ENCODE results near the gene CDC20.

Gene CDC20

DNA sequence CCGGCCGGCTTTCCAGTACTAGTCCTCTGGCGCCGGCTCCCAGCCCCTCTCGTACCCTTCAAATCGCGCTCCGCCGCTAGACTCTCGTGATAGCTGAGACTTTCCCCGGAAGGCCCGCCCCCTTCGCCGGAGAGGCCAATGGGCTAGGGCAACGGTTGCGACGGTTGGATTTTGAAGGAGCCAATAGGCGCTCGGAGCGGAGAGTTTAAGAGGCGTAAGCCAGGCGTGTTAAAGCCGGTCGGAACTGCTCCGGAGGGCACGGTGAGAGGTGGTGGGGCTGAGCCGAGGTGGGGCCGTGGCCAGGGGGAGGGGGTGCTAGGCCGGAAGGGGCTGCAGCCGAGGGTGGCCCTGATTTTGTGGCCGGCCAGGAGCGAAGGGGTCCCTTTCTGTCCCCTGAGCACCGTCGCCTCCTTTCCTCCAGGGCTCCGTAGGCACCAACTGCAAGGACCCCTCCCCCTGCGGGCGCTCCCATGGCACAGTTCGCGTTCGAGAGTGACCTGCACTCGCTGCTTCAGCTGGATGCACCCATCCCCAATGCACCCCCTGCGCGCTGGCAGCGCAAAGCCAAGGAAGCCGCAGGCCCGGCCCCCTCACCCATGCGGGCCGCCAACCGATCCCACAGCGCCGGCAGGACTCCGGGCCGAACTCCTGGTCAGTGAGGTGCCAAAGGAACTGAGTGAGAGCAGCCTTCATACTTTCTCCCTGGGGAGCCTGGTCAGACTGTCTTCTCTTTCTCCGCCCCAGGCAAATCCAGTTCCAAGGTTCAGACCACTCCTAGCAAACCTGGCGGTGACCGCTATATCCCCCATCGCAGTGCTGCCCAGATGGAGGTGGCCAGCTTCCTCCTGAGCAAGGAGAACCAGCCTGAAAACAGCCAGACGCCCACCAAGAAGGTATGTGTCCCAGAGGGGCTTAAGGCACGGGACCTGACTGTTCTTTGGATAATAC lies at the start of gene CDC20:
CDC20 (plus strand) TSS at position 236 of the 948 bp plus-strand sequence; CDS start at position 471, 235 bp downstream.
- peak; percentile 90 for DNase-seq (ENCODE audit: low read depth)

DNA sequence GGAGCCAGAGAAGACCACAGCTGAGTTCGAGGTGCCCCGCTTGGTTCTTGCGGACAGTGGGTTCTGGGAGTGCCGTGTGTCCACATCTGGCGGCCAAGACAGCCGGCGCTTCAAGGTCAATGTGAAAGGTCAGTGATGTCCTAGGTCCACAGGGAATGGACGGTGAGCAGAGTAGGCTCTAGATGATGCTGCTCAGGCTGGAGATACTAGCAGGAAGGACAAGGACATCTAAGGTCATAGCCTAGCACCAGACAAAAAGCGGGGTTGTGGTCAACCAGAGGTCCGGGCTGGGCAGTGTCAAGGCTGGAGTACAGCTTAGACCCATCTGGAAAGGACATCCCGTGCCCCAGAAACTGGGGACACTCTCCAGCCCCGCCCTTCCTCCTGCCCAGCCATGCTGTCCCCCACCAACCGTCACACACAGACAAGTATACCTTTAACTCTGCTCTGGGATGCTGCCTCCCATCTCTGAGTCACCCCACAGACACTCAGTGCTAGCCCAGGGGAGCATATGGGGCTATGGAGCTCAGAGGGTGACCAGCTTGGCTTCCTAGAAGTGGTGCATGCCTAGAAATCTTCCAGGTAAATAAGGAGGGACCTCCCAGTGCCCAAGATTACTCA lies 49.3 kb upstream of the CDC20 start:
- no peak for DNase-seq (ENCODE audit: low read depth)

DNA sequence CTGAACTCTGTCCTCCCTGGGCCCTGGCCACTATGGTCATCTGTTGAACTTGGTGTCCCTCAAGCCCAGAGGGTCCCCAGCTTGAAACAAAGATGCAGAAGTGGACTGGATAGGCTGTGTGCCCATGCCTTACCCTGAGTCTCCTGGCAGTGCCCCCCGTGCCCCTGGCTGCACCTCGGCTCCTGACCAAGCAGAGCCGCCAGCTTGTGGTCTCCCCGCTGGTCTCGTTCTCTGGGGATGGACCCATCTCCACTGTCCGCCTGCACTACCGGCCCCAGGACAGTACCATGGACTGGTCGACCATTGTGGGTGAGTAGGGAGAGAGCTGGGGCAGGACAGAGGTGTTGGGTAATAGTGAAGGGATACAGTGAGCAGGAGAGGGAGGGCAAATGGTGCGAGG lies 47.3 kb upstream of the CDC20 start:
- no peak for DNase-seq (ENCODE audit: low read depth)

DNA sequence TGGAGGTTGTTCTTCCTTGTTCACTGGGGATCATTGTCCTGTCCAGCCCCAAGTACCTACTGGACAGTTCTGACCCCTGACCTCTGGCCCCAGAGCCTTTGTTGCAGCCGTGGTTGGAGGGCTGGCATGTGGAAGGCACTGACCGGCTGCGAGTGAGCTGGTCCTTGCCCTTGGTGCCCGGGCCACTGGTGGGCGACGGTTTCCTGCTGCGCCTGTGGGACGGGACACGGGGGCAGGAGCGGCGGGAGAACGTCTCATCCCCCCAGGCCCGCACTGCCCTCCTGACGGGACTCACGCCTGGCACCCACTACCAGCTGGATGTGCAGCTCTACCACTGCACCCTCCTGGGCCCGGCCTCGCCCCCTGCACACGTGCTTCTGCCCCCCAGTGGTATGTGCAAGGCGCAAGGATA lies 46.6 kb upstream of the CDC20 start:
- DNase-seq (ENCODE audit: low read depth), result no peak

DNA sequence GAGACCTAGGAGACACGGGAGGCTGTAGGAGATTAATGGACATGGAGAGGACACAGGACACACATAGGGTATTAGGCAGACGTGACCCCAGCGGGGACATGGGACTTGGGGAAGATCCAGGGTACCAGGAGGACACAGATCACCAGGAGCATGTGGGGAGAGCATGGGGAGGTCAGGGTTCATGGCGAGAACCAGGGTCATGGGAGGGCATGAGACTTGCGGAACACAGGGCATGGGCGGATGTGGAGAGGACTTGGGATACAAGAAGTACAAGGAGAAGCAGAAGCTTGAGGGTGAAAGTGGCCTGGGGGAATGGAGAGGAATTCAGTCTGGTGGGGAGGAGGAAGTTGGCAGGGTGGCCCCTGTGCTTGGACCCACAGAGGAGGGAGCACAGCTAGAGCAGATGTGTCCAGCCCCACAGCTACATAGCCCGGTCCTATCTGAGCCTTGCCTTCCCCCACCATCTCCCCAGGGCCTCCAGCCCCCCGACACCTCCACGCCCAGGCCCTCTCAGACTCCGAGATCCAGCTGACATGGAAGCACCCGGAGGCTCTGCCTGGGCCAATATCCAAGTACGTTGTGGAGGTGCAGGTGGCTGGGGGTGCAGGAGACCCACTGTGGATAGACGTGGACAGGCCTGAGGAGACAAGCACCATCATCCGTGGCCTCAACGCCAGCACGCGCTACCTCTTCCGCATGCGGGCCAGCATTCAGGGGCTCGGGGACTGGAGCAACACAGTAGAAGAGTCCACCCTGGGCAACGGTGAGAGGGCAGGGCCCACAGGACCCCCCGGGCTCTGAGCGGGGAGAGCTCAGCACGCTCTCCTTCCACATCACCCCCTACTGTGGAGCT lies 45.9 kb upstream of the CDC20 start:
- no peak for DNase-seq (ENCODE audit: low read depth)

DNA sequence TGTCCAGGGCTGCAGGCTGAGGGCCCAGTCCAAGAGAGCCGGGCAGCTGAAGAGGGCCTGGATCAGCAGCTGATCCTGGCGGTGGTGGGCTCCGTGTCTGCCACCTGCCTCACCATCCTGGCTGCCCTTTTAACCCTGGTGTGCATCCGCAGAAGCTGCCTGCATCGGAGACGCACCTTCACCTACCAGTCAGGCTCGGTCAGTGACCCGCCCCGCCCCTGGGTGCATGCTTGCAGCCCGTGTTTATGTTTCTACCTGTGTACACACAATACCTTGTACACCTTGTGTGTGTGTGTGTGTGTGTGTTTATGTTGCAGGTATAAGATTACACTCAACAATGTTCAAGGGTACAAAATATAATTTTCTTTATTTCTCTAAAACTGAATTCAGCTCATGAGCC lies 45.0 kb upstream of the CDC20 start:
- DNase-seq (ENCODE audit: low read depth), result no peak

GRCh38 chr1:43314233-43314632 lies 44.5 kb upstream of the CDC20 start:
- no peak for DNase-seq (ENCODE audit: low read depth)

DNA sequence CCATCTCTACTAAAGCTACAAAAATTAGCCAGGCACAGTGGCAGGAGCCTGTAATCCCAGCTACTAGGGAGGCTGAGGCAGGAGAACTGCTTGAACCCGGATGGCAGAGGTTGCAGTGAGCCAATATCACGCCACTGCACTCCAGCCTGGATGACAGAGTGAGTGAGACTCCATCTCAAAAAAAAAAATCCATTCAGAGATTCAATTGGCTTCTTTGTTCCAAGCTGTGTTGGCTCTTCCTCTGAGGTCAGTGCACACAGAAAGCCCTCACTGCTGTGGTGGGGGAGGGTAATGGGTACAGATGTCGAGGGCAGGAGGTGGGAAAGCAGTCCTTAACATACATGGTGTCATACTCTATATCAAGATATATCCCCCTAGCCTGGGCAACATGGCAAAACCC lies 43.3 kb upstream of the CDC20 start:
- DNase-seq (ENCODE audit: low read depth), result no peak

GRCh38 chr1:43315963-43316737 lies 42.6 kb upstream of the CDC20 start:
- DNase-seq (ENCODE audit: low read depth), result no peak

GRCh38 chr1:43316738-43317520 lies 41.9 kb upstream of the CDC20 start:
- DNase-seq (ENCODE audit: low read depth), result no peak

- no peak for DNase-seq (ENCODE audit: low read depth)
Observed at GRCh38 chr1:43317817-43318471, 40.8 kb upstream of the CDC20 start.

DNA sequence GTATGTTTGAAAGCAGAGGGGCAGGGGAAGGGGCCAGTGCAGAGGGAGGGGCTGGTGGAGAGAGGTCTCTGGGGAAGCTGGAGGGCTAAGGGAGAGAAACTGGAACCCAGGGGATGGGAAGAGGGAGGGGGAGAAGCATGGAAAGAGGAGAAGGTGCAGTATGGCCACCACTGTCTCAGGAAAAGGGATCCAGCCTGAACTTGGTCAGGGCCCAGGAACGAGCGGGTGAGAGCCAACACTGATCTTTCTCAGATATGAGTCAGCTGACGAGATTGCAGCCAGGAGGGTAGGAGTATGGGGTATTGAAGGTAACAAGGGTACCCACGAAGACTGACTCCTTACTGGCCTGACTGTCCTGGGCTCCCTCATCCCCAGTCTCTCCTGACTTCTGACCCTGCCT lies 40.0 kb upstream of the CDC20 start:
- DNase-seq (ENCODE audit: low read depth), result no peak

GRCh38 chr1:43319288-43319687 lies 39.5 kb upstream of the CDC20 start:
- no peak for DNase-seq (ENCODE audit: low read depth)

DNA sequence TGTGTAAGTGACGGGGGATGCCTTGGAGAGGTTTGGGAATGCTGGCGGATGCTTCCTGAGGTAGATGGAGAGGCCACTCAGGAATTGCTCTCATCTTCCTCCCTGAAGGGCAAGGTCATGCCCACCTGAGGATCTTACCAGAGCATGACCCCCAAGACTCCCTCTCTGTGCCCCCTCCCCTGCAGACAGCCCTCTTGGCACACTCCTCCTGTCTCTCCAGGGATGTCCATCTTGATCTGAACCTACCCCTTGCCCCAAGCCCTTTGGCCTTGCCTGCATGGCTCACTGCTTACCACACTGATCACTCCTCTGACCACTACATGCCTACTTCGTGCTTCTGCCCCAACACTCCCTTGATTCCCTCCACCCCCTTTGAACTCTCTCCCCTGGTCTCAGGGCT lies 39.0 kb upstream of the CDC20 start:
- DNase-seq (ENCODE audit: low read depth), result no peak

GRCh38 chr1:43321331-43321891 lies 37.4 kb upstream of the CDC20 start:
- DNase-seq (ENCODE audit: low read depth), result no peak

GRCh38 chr1:43322506-43322905 lies 36.3 kb upstream of the CDC20 start:
- no peak for DNase-seq (ENCODE audit: low read depth)

DNA sequence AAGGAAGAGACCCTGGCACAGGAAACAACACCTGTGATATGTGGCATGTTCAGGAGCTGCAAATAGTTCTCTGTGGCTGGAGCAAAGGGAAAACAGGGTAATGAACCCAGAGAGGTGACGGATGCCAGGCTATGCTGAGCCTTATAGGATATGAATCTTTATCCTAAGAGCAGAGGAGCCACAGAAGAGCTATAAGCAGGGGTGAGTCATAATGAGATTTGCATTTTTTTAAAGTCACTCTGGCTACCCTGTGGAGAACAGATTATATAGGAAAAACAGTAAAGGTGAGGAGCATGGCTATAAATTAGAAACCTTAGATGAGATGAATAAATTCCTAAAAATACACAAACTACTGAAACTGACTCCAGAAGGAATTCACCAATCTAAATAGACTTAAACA lies 34.0 kb upstream of the CDC20 start:
- DNase-seq (ENCODE audit: low read depth), result no peak

DNA sequence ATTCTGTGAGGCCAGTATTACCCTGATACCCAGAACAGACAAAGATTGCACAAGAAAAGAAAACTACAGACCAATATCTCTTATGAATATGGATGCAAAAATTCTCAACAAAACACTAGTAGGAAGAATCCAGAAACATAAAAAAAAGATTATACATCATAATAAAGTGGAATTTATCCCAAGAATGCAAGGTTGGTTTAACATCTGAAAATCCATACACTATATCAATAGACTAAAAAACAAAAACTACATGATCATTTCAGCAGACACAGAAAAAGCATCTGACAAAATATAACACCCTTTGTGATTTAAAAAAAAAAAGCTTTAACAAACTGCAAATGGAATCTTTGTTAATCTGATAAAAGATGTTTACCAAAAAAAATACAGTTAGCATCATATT lies 33.4 kb upstream of the CDC20 start:
- no peak for DNase-seq (ENCODE audit: low read depth)

DNA sequence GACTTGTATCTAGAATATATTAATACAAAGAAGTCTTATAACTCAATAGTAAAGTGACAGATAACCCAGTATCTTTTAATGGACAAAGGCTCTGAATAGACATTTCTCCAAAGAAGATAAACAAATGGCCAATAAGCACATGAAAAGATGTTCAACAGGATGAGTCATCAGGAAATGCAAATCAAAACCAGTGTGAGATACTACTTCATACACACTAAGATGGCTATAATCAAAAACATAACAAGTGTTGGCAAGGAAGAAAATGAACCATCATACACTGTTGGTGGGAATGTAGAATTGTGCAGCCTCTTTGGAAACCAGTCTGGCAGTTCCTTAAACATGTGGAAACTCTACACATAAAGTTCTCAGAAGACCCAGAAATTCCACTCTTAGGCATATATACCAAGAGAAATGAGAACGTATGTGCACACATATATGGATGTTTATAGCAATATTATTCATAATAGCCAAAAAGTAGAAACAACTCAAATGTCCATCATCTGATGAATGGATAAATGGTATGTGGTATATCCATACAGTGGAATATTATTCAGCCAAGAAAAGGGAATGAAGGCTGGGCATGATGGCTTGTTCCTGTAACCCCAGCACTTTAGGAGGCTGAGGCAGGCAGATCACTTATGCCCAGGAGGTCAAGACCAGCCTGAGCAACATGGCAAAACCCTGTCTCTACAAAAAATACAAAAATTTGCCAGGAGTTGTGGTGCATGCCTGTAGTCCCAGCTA lies 31.1 kb upstream of the CDC20 start:
- DNase-seq (ENCODE audit: low read depth), result peak; percentile 42
